OCI-LY3 (cell line): Measurements from ENCODE around the gene SSTR5.

ENCODE experiments used
- CTCF ChIP-seq: fragments of 200-600, 300-600 bp; sonication (generic); IDR thresholded peaks from 2 replicates; pipeline ENCODE4 v1.5.1; 2014; ENCODE audit warnings: antibody characterized with exemption, low read length, low read depth
- EZH2phosphoT487 ChIP-seq: fragments of 200-600 bp; shearing (Covaris generic); IDR thresholded peaks from 2 replicates; pipeline ENCODE4 v1.6.1; 2018; ENCODE audit warnings: antibody characterized with exemption, mixed run types, low read depth

DNA sequence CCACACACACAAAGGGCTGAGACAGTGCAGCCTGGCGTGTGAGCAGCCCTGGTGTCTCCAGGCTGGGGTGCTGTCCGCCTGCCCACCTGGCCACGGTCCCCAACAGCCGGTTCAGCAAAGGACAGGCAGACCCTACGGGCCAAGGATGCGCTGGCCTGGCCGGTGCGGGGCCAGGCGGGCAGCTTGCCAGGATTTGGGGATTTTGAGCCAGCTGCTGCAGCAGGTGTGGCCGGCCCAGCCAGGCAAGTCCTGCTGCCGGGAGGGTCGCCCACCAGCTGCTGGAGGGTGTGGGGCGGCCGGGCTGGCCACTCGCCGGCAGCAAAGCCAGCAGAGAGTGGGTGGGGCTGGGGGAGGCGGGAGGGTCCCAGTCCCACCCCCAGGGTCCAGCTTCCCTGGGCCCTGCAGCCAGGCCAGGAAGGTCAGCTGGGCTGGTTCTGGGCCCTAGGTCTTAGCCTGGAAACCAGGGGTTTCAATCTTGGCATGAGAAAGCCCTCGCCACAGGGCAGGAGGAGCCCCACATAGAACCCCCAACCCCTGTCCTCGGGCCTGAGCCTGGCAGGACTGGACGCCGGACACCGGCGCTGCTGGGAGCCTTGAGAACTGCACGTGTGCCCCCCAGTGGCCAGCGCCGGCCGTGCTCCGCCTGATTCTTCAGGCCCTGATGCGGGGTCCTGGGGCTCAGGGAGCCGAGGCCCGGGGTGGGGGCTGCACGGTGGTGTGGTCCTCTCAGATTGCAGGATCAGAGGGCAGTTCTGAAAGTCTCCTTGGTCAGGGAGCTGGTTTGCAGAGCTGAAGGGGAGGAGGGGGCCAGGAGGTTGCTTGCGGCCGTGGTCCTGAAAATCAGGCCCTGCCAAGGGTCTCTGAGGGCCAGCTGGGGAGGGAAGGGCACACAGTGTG is 17.6 kb upstream of the SSTR5 start:
- TF ChIP-seq CTCF (peak; percentile 76), EZH2phosphoT487 (no peak)
